SK-N-SH (cell line): Measurements from ENCODE around the gene CENPU.

ENCODE experiments used
- CTCF ChIP-seq: fragments of 200-600 bp; sonication (generic); IDR thresholded peaks from 2 replicates; pipeline ENCODE4 v1.6.1; 2017; ENCODE audit warnings: antibody characterized with exemption, mild to moderate bottlenecking, moderate library complexity
- FOSL2 ChIP-seq: IDR thresholded peaks from 2 replicates; pipeline ENCODE4 v1.4.0; 2012; ENCODE audit warnings: low read depth, mild to moderate bottlenecking, moderate library complexity, borderline replicate concordance
- MXI1 ChIP-seq: IDR thresholded peaks from 2 replicates; pipeline ENCODE4 v1.6.1; 2012; ENCODE audit warnings: mild to moderate bottlenecking, low read depth, low read length, improper control_type of control experiment
- PBX3 ChIP-seq: IDR thresholded peaks from 2 replicates; pipeline ENCODE4; 2012
- POLR2AphosphoS5 ChIP-seq: IDR thresholded peaks from 2 replicates; pipeline ENCODE4 v1.6.1; 2012; ENCODE audit warnings: low read depth, low read length
- RXRA ChIP-seq: IDR thresholded peaks from 2 replicates; pipeline ENCODE4 v1.4.0; 2012; ENCODE audit warnings: low read depth, mild to moderate bottlenecking, borderline replicate concordance
- TAF1 ChIP-seq: IDR thresholded peaks from 2 replicates; pipeline ENCODE4 v1.6.1; 2012; ENCODE audit warnings: low read depth, mild to moderate bottlenecking, low read length, moderate library complexity, borderline replicate concordance
- TEAD4 ChIP-seq: IDR thresholded peaks from 2 replicates; pipeline ENCODE4 v1.4.0; 2012; ENCODE audit warnings: mild to moderate bottlenecking, borderline replicate concordance; ENCODE audit not compliant: insufficient read depth
- USF2 ChIP-seq: fragments of 150-350 bp; IDR thresholded peaks from 2 replicates; pipeline ENCODE4 v1.6.1; 2017; ENCODE audit warnings: antibody characterized with exemption, low read length, low read depth, borderline replicate concordance

- TF ChIP-seq RXRA (no peak), USF2 (no peak), CTCF (no peak), TEAD4 (no peak), MXI1 (no peak), TAF1 (no peak), POLR2AphosphoS5 (no peak), PBX3 (no peak), FOSL2 (no peak)
These were observed 59.9 kb downstream of the CENPU start for GRCh38 chr4:184674011-184674410.
